ENCODE measurements around the gene DAPK2.
"Not testable (repeated sequence)": the region's sequence is repeated elsewhere in the genome, so short reads cannot be mapped to it uniquely, and the experiment has no call there.

Gene DAPK2

GRCh38 chr15:63967616-63968015 lies 78.7 kb downstream of the DAPK2 start:
- Histone ChIP-seq H4K8ac (ENCODE audit: low read length) (no peak overlapping the region), H3K23ac (ENCODE audit: low read length in 2 of 2) (no peak overlapping the region), H3K9me3 (ENCODE audit: control insufficient read depth, low read length) (peaks cover 5% of the 10 kb centered on the region), H3K14ac (ENCODE audit: low read length in 2 of 2) (no peak overlapping the region), H3K9ac (ENCODE audit: low read length) (no peak overlapping the region), H2BK5ac (ENCODE audit: low read depth, low read length, poor library complexity, severe bottlenecking) (no peak overlapping the region), H2AFZ (ENCODE audit: low read depth, low read length) (no peak overlapping the region), H3K4me3 (ENCODE audit: insufficient read depth in 1 of 2, low read depth in 1 of 2, low read length in 2 of 2) (no peak overlapping the region), H3K36me3 (ENCODE audit: control insufficient read depth in 1 of 2, insufficient read depth in 2 of 2, low read depth in 1 of 2, low read length in 2 of 2) (peaks cover 0 to 19% of the 10 kb centered on the region in 2 experiments), H2BK12ac (ENCODE audit: low read length in 2 of 2) (no peak overlapping the region), H3K4ac (ENCODE audit: low read depth in 1 of 2, low read length in 2 of 2) (no peak overlapping the region), H2BK15ac (ENCODE audit: low read depth, poor library complexity, severe bottlenecking) (no peak overlapping the region), H3K79me1 (replicated peaks; ENCODE audit: low read length, poor library complexity, severe bottlenecking) (no peaks in the 10 kb centered on the region), H3K27me3 (ENCODE audit: control insufficient read depth in 1 of 2, insufficient read depth in 1 of 2, low read length in 2 of 2) (no peaks in the 10 kb centered on the region), H2BK120ac (ENCODE audit: low read depth, low read length) (no peak overlapping the region), H3K4me2 (ENCODE audit: low read length, poor library complexity, severe bottlenecking) (no peak overlapping the region), H3K18ac (ENCODE audit: low read depth in 1 of 2, low read length in 2 of 2) (no peak overlapping the region), H2AK5ac (ENCODE audit: low read length, severe bottlenecking) (no peak overlapping the region), H3K4me1 (ENCODE audit: control insufficient read depth, insufficient read depth, low read depth, low read length) (peaks cover 1% of the 10 kb centered on the region), H4K91ac (ENCODE audit: low read length) (no peak overlapping the region), H3K27ac (ENCODE audit: low read length, poor library complexity, severe bottlenecking) (no peak overlapping the region)
- WGBS, result 75% methylated on average over 4 of the region's 4 CpGs
- DNase-seq, result no peak

- peaks cover 0 to 19% of the 10 kb centered on the region in 2 experiments for H3K36me3 ChIP-seq (ENCODE audit: control insufficient read depth in 1 of 2, insufficient read depth in 2 of 2, low read depth in 1 of 2, low read length in 2 of 2)
- H3K27ac ChIP-seq (ENCODE audit: low read length, poor library complexity, severe bottlenecking); H2BK120ac ChIP-seq (ENCODE audit: low read depth, low read length); H4K91ac ChIP-seq (ENCODE audit: low read length); H3K27me3 ChIP-seq (ENCODE audit: control insufficient read depth in 1 of 2, insufficient read depth in 1 of 2, low read length in 2 of 2); H4K8ac ChIP-seq (ENCODE audit: low read length); H2BK12ac ChIP-seq (ENCODE audit: low read length in 2 of 2); H3K14ac ChIP-seq (ENCODE audit: low read length in 2 of 2); H2BK15ac ChIP-seq (ENCODE audit: low read depth, poor library complexity, severe bottlenecking); H3K23ac ChIP-seq (ENCODE audit: low read length in 2 of 2); H3K4ac ChIP-seq (ENCODE audit: low read depth in 1 of 2, low read length in 2 of 2); DNase-seq; H2BK5ac ChIP-seq (ENCODE audit: low read depth, low read length, poor library complexity, severe bottlenecking); H3K4me1 ChIP-seq (ENCODE audit: control insufficient read depth, insufficient read depth, low read depth, low read length); H2AK5ac ChIP-seq (ENCODE audit: low read length, severe bottlenecking); H2AFZ ChIP-seq (ENCODE audit: low read depth, low read length); H3K9me3 ChIP-seq (ENCODE audit: control insufficient read depth, low read length); H3K4me2 ChIP-seq (ENCODE audit: low read length, poor library complexity, severe bottlenecking); H3K9ac ChIP-seq (ENCODE audit: low read length); H3K4me3 ChIP-seq (ENCODE audit: insufficient read depth in 1 of 2, low read depth in 1 of 2, low read length in 2 of 2); H3K18ac ChIP-seq (ENCODE audit: low read depth in 1 of 2, low read length in 2 of 2); H3K79me1 ChIP-seq (replicated peaks; ENCODE audit: low read length, poor library complexity, severe bottlenecking): not testable (repeated sequence)
- 88% methylated on average over 10 of the region's 15 CpGs for WGBS
Observed at GRCh38 chr15:63962947-63963721, 83.2 kb downstream of the DAPK2 start.

- Histone ChIP-seq H3K27ac (ENCODE audit: low read length, poor library complexity, severe bottlenecking) (no peak overlapping the region), H3K36me3 (ENCODE audit: control insufficient read depth in 1 of 2, insufficient read depth in 2 of 2, low read depth in 1 of 2, low read length in 2 of 2) (no peaks in the 10 kb centered on the region), H3K18ac (ENCODE audit: low read depth in 1 of 2, low read length in 2 of 2) (no peak overlapping the region), H3K9me3 (ENCODE audit: control insufficient read depth, low read length) (peaks cover 5% of the 10 kb centered on the region), H3K14ac (ENCODE audit: low read length in 2 of 2) (no peak overlapping the region), H2BK5ac (ENCODE audit: low read depth, low read length, poor library complexity, severe bottlenecking) (no peak overlapping the region), H3K9ac (ENCODE audit: low read length) (no peak overlapping the region), H2AK5ac (ENCODE audit: low read length, severe bottlenecking) (no peak overlapping the region), H2BK120ac (ENCODE audit: low read depth, low read length) (no peak overlapping the region), H3K27me3 (ENCODE audit: control insufficient read depth in 1 of 2, insufficient read depth in 1 of 2, low read length in 2 of 2) (no peaks in the 10 kb centered on the region), H3K4me2 (ENCODE audit: low read length, poor library complexity, severe bottlenecking) (no peak overlapping the region), H3K4ac (ENCODE audit: low read depth in 1 of 2, low read length in 2 of 2) (no peak overlapping the region), H2AFZ (ENCODE audit: low read depth, low read length) (no peak overlapping the region), H3K4me1 (ENCODE audit: control insufficient read depth, insufficient read depth, low read depth, low read length) (peaks cover 9% of the 10 kb centered on the region), H3K23ac (ENCODE audit: low read length in 2 of 2) (no peak overlapping the region), H2BK12ac (ENCODE audit: low read length in 2 of 2) (no peak overlapping the region), H4K8ac (ENCODE audit: low read length) (no peak overlapping the region), H4K91ac (ENCODE audit: low read length) (no peak overlapping the region), H3K4me3 (ENCODE audit: insufficient read depth in 1 of 2, low read depth in 1 of 2, low read length in 2 of 2) (no peak overlapping the region), H2BK15ac (ENCODE audit: low read depth, poor library complexity, severe bottlenecking) (no peak overlapping the region), H3K79me1 (replicated peaks; ENCODE audit: low read length, poor library complexity, severe bottlenecking) (no peaks in the 10 kb centered on the region)
- no peak for DNase-seq
- no CpG with 5 or more reads among the region's 2 CpGs for WGBS
Observed at GRCh38 chr15:63953524-63953923, 92.8 kb downstream of the DAPK2 start.

GRCh38 chr15:63950911-63951481 lies 95.3 kb downstream of the DAPK2 start:
- no peak overlapping the region for H2BK15ac ChIP-seq (ENCODE audit: low read depth, poor library complexity, severe bottlenecking)
- H3K79me1 ChIP-seq (replicated peaks; ENCODE audit: low read length, poor library complexity, severe bottlenecking), result no peaks in the 10 kb centered on the region
- no peak overlapping the region for H2BK5ac ChIP-seq (ENCODE audit: low read depth, low read length, poor library complexity, severe bottlenecking)

More at GRCh38 chr15:63950911-63951481, 95.3 kb downstream of the DAPK2 start:
- no peak overlapping the region for H3K4ac ChIP-seq (ENCODE audit: low read depth in 1 of 2, low read length in 2 of 2)
- no peak overlapping the region for H2BK12ac ChIP-seq (ENCODE audit: low read length in 2 of 2)
- no peak overlapping the region for H4K8ac ChIP-seq (ENCODE audit: low read length)
- H3K4me3 ChIP-seq (ENCODE audit: insufficient read depth in 1 of 2, low read depth in 1 of 2, low read length in 2 of 2), result no peak overlapping the region
- H3K14ac ChIP-seq (ENCODE audit: low read length in 2 of 2), result no peak overlapping the region
- no peak overlapping the region for H2AK5ac ChIP-seq (ENCODE audit: low read length, severe bottlenecking)
- H3K36me3 ChIP-seq (ENCODE audit: control insufficient read depth in 1 of 2, insufficient read depth in 2 of 2, low read depth in 1 of 2, low read length in 2 of 2), result no peaks in the 10 kb centered on the region
- H2BK120ac ChIP-seq (ENCODE audit: low read depth, low read length), result no peak overlapping the region
- no peak overlapping the region for H3K4me2 ChIP-seq (ENCODE audit: low read length, poor library complexity, severe bottlenecking)
- H3K4me1 ChIP-seq (ENCODE audit: control insufficient read depth, insufficient read depth, low read depth, low read length), result peaks cover 11% of the 10 kb centered on the region
- no peaks in the 10 kb centered on the region for H3K27me3 ChIP-seq (ENCODE audit: control insufficient read depth in 1 of 2, insufficient read depth in 1 of 2, low read length in 2 of 2)
- H3K18ac ChIP-seq (ENCODE audit: low read depth in 1 of 2, low read length in 2 of 2), result peak overlapping the region in 1 of 2 experiments; percentile 48
- no peak overlapping the region for H4K91ac ChIP-seq (ENCODE audit: low read length)
- H3K27ac ChIP-seq (ENCODE audit: low read length, poor library complexity, severe bottlenecking), result no peak overlapping the region
- DNase-seq, result peak; percentile 60
- H3K9me3 ChIP-seq (ENCODE audit: control insufficient read depth, low read length), result no peaks in the 10 kb centered on the region
- no peak overlapping the region for H2AFZ ChIP-seq (ENCODE audit: low read depth, low read length)
- no peak overlapping the region for H3K9ac ChIP-seq (ENCODE audit: low read length)
- H3K23ac ChIP-seq (ENCODE audit: low read length in 2 of 2), result peak overlapping the region in 1 of 2 experiments; percentile 10
- WGBS, result 50% methylated on average over 6 of the region's 6 CpGs
